Loucy (cell line): ENCODE results near the gene PRDM5.

Source experiments
- EZH2phosphoT487 ChIP-seq: fragments of 200-600 bp; IDR thresholded peaks from 2 replicates; pipeline ENCODE4 v1.6.1; 2018; ENCODE audit warnings: antibody characterized with exemption, mild to moderate bottlenecking, moderate library complexity, borderline replicate concordance
- TF ChIP-seq, protein P1 (sequence below): fragments of 200-600 bp; sonication (generic); conservative IDR thresholded peaks from 2 replicates; pipeline ENCODE4 v1.5.1; 2014; ENCODE audit warnings: mild to moderate bottlenecking, antibody characterized with exemption, low read length

DNA sequence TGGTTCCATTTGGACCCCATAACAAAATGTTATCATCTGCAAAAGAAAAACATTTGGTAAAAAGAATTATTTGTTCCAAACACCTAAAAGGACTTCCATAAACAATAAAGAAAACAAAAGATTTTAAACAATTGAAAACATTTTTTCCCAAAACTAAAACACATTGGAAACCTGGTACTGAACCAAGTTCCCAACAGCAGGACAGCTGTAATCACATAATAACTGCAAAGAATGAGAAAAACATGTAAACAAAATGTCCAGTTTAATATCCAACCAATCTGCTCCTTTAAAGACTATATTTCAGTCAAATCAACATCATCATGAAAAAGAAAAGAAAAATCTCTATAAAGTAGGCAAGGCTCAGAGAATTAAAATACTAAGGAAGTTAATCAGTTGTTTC lies 36.3 kb downstream of the PRDM5 start:
- TF ChIP-seq, protein P1, sequence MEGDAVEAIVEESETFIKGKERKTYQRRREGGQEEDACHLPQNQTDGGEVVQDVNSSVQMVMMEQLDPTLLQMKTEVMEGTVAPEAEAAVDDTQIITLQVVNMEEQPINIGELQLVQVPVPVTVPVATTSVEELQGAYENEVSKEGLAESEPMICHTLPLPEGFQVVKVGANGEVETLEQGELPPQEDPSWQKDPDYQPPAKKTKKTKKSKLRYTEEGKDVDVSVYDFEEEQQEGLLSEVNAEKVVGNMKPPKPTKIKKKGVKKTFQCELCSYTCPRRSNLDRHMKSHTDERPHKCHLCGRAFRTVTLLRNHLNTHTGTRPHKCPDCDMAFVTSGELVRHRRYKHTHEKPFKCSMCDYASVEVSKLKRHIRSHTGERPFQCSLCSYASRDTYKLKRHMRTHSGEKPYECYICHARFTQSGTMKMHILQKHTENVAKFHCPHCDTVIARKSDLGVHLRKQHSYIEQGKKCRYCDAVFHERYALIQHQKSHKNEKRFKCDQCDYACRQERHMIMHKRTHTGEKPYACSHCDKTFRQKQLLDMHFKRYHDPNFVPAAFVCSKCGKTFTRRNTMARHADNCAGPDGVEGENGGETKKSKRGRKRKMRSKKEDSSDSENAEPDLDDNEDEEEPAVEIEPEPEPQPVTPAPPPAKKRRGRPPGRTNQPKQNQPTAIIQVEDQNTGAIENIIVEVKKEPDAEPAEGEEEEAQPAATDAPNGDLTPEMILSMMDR: no peak
- no peak for TF ChIP-seq EZH2phosphoT487
